Lung microvascular endothelial cell (primary cell): Measurements from ENCODE around the gene SCCPDH. TPM values are rescaled to one million over a fixed set of nuclear protein-coding genes. Genes with fewer than 3 reads are reported as not detected.
A peak's percentile ranks its signal among the peaks of the same experiment; 100 is the strongest.

Experiments used
- DNase-seq, 2 donors: peaks; one replicate each; pipeline versions ENCODE4 v3.0.0 to v3.0.0-alpha.2; 2010; ENCODE audit warnings: low read depth in 2 of 2
- total RNA-seq: library from RNA; depleted of rRNA; stranded (reverse); fragments of >200 nt; gene quantifications from 2 replicates; pipeline ENCODE4 v1.2.1, GENCODE V29; 2014

SCCPDH gene
- total RNA-seq, 1 donor from 2014 or later: 39.9 TPM

DNA sequence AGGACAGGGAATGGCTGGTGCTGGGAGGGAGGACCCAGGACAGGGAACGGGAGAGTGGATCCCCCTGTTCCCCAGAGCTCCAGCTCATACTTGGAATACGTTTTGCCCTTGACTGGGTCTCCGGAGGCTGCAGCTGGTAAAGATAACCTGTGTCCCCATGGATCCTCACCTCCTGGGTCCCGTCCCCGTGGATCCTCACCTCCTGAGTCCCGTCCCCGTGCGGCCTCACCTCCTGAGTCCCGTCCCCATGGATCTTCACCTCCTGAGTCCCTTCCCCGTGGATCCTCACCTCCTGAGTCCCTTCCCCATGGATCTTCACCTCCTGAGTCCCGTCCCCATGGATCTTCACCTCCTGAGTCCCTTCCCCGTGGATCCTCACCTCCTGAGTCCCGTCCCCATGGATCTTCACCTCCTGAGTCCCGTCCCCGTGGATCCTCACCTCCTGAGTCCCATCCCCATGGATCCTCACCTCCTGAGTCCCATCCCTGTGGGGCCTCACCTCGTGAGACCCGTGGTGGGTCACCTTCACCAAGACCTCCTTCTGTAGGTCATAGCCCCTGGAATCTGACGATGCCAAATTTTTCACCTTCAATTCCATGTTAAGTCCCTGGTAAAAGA is 61.4 kb downstream of the SCCPDH start:
- peak in 1 of 2 donors; percentile 48 for DNase-seq

DNA sequence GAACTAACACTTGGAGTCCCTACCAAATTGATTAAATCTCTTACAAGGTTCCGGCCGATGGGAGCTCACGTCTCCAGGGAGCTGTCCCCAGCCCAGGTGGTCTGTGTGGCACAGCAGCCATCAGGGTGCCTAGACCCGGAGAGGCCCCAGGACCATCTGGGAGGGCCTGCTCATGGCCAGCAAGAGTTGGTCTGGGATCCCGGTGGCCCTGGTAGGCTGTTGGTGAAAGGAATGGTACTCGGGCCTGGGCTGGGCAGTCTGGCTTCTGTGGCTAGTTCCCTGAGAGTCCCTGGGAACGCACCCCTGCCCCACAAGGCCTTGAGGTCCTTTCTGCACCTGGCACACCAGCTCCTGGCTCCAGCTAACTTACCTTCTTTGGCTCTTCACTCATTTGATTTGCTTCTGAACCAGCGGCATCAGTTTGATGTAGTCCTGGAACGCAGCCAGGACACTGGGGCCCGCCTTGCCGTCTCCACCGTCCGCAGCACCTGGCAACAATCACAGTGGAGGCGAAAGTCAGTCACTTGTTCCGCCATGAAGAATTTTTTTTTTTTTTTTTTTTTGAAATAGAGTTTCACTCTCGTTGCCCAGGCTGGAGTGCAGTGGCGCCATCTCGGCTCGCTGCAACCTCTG is 62.5 kb downstream of the SCCPDH start:
- no peak for DNase-seq

DNA sequence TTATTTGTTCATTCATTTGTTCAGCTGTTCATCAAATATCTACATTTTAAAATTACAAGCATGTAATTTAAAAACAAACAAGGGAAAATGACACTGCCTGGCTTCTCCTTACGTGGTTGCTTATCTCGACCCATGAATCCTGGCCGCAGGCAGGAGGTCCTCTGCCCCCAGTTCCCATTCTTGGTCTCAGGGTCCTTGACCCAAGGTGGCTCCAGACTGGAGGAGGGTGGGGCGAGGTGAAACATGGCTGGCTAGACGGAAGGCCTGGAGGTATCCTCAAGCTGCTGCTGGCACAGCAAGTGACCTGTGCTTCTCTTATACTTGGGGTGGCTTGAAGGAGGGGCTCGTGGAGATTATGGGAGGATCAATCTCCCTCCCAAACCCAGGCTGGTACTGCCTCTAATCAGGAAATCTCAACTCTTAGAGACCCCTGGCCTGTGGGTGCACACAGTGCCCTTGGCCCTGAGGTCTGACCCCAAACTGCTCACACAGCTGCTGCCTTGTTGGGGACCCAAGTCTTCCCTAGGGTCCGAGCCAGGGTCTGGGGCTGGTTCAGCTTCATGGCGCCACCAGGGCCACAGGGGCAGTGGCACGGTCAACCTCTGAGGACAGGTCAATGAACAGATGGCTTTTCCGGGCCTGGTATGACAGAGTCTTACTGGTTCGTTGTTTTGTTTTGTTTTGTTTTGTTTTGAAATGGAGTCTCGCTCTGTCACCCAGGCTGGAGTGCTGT is 63.7 kb downstream of the SCCPDH start:
- no peak for DNase-seq

DNA sequence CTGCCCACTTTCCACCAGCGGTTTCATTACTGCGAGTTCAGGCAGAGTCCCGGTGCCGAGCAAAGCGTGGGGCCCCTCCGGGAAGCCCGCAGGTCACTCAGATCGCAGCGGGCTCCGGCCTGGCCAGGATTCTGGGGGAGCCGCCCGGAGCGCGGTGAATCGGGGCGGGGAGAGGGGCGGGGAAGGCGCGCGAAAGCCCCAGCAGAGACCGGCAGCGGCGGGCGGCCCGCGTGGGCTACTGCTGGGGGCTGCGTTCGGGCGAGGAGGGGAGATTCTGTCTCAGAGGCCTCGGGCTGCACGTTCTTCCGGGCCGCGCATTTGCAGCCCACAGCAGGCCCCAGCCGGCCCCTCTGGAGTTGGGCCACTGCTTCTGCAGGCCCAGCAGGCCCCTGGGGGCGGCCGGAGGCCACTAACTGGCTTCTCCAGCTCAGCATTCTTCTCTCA is 64.7 kb downstream of the SCCPDH start:
- peak in 1 of 2 donors; percentile 20 for DNase-seq

DNA sequence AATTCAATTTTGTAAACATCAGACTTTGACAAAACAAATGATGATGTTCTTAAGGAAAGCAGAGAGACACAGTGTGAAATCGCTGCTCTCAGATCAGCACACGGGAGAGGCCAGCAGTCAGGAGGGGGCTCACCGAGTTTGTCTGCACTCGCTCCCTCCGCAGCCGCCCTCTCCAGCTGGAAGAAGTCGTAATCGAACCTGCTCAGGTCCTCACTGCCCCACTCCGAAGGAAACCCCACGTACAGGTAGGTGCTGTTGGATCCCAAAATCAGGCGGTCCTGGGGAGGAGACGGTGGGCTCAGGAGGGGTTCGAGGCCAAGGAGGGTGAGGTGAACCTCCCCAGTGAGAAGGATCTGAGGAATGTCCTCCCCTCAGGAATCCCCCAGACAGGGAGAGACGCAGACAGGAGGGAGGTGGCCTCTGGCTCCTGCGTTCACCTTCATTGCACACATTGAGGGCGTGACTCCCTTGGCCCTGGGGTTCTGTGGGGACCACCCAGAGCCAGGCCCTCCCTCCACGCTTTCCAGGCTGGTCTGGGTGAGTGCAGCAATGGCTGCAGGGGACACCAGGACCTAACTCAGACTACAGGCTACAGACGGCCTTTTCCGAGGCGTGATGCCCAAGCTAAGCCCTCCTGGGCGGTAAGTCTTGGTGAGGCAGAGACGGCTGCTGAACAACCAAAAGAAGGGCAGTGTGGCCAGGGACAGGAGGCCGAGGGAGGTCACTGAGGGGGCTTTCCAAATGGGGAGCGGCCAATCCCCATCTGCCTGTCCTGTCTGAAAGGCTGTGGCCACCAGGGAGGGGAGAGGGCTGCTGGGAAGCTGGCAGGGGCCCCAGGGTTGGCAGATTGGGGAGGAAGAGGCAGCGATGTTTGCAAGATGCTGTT is 65.5 kb downstream of the SCCPDH start:
- no peak for DNase-seq

DNA sequence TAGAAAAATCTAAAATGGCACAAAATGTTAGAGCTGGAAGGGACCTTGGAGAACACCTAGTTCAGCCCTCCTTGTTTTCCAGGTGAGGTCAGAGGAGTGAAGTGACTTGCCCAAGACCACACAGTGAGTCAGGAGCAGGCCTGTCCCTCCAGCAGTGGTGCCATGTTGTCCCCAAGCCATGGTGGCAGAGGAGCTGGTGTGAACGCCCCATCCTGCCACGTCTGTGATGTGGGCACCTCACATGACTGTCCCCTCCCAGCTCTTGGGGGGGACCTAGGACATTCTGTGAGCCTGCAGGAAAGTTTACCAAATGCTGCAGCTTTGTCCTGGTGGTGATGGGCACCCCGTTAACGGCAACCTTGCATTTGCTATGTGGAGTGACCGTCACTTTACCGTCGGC is 66.2 kb downstream of the SCCPDH start:
- DNase-seq: no peak

DNA sequence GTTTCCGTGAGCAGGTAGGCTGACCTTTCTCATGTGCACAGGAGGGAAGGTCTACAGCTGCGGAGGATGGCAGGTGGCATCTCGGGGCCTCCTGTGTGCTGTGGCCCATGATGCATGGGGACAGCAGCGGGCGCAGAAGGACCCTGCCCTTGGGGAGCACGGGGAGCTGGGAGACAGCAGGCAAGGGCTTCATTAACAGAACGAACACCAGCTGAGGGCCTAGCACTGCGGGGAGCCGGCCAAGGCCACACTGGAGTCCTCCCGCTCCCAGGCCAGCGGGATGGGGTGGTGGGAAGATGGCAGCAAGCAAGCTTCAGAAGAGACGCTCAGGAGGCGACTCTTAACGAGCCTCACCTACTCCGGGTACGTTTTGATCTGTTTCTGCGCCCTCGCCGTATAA is 66.6 kb downstream of the SCCPDH start:
- DNase-seq: no peak

DNA sequence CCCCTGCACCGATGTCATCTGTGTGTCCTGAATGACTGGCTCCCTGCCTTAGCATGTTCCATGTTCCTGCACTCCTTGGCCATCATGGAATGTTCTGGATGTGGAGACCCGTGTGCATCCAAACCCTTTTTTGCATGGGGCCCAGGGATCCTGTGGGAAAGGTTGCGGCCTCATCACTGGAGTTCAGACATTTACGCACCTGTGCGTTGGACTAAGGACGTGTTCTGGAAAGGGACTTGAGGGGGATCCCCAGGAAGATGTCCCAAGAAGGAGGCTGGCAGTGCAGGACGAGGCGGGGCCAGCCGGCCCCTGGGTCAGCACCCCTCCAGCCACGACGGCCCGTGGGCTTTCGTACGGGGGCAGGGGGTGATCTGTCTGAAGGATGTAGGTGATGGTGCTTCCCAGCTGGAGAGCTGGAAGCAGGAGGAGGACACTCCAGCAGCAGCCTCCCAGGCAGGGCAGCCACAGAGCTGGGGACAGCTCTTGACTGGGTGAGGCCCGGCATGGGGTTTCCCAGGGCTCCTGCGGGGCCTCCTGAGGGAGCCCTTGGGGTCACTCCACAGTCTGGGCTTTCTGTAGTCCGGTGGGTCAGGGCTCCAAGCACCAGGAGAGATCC is 67.2 kb downstream of the SCCPDH start:
- DNase-seq: no peak

DNA sequence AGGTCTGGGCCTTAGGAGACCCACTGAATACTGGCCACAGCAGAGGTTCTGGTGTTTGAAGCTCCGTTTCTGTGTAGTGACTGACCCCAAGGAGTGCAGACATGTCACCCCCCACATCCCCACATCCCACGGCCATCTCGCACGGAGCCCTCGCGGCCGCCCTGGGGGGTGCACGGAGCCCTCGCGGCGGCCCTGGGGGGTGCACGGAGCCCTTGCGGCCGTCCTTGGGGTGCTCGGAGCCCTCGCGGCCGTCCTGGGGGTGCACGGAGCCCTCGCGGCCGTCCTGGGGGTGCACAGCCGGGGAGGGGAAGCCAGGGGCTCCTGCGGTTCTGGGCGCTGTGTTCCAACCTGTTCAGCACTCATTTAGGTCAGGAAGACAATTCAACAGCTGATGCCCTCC is 68.4 kb downstream of the SCCPDH start:
- no peak for DNase-seq

DNA sequence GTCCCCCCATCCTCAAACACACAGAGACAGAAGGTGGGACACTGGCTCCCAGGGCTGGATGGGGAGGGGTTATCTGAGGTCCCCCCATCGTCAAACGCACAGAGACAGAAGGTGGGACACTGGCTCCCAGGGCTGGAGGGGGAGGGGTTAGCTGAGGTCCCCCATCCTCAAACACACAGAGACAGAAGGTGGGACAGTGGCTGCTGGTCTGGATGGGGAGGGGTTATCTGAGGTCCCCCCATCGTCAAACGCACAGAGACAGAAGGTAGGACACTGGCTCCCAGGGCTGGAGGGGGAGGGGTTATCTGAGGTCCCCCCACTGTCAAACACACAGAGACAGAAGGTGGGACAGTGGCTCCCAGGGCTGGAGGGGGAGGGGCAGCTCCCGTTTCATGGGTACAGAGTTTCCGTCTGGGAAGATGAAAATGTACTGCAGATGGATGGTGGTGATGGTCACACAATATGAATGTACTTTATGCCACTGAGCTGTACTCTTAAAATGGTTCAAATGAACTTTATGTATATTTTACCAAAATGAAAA is 69.2 kb downstream of the SCCPDH start:
- no peak for DNase-seq

DNA sequence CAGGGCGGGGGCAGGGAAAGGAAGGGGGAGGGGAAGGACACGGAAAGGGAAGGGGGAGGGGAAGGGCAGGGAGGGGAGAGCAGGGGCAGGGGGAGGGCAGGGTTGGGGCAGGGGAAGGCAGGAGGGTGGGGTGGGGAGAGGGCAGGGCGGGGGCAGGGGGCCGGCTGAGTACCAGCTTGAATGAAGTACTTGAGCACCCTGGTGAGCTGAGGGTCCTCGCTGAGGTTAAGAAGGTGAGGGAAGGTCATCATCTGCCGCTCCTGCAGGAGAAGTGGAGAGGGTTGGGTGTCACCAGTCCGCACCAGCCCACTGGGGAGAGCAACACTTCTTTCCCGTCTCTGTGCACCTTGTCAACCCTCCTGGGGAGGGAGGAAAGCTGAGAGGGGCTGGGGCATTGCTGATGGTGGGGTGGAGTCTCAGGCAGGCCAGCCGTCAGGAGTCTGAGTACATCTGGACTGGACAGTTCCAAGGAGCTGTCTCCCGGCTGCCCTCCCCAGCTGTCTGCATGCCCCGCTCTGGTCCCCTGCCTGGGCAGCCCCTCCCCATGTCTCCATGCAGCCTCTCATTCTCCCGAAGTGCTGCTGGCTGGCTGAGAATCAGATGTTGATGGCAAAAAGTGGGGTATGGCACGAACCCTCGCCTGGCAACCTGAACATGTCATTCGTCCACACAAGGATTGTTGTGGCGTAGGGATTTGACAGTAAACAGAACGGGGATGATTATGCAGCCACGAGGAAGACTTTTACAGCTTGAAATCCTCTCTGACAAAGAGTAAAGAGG is 70.0 kb downstream of the SCCPDH start:
- DNase-seq: no peak

DNA sequence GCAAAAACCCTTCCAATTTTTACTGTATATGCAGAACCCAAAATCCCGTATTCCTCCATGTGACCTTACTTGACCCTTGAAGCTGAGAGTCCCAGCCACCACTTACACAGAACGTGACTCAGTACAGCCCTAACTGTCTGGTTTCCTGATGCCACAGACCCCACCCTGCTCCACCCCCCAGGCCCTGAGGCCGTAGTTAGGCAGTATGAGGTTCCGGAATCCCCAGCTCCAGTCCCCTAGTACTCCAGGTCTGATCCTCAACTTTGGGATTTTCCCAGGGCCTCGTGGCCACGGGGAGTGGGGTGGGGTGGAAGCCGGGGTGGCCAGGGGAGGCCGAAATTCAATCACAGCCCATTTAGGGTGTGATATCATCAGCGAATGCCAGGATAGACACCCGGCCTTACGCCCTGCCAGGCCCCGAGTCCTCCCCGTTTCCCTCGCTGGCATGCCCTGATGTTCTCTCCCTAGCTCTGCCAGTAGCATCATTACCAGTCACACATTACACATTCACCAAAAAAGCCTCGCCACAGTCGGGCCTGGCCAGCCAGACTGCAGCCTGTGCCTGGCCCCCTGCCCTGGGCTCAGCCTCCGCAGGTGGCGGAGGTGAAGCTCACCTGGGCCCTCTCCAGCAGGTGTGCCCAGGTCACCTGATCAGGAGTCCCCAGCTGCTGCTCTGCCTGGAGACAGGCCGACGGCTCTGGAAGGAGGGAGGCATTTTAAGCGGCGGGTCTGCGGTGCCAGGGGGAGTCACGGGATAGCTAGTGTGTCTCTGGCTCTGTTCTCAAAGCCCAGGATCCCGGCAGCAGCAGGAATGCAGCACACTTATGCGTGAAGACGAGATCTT is 70.8 kb downstream of the SCCPDH start:
- no peak for DNase-seq

DNA sequence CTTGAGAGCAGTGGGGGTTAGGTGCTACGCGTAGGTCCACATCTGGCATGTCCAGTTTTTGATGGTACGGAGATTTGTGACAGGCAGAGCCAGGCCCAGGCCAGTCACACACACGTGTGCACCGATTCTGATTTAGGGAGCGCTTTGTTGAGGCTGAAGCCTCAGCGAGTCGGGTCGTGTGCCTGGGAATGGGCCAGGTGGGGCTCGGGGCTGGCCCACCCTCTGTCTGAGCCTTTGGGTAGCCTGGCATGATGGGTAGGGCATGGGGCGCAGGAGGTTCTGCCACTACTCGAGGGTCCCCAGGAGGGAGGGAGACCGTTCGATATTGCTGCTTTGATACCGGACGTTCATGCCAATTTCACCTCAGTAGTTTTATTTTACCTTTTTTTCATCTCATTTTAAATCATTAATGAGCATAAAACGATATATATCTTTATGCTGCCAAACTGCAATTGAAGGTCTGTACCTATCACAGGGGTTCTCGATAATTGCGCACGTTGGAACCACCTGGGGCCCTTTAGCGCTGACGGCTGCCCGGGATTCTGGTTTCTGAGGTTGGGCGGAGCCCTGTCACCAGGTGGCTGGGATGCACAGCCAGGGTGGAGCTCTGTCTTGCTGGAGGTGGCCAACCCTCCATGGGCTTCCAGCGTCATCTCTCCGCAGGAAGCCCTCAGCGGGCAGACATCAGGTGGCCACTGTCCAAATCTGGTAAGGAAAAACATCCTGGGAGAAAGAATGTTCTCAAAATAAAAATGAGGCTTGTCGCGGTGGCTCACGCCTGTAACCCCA is 71.9 kb downstream of the SCCPDH start:
- no peak for DNase-seq

DNA sequence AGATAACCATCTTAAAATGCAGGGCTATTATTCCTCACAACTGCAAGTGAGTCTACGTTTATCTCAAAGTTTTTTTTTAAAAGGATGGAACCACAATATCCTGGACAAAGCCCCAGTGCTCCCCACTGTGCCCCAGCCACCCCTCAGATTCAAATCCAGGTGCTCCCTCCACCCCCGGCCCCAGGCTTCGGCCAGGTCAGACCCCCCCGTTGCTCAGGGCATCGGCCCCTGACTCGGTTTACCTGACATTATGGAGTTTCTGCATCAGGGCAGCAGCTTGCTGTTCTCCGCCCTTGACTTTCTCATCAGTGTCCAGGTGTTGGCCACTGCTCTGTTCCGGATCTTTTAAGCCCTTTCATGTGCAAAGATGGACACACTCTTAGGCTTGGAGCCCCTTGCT is 72.9 kb downstream of the SCCPDH start:
- DNase-seq: no peak

DNA sequence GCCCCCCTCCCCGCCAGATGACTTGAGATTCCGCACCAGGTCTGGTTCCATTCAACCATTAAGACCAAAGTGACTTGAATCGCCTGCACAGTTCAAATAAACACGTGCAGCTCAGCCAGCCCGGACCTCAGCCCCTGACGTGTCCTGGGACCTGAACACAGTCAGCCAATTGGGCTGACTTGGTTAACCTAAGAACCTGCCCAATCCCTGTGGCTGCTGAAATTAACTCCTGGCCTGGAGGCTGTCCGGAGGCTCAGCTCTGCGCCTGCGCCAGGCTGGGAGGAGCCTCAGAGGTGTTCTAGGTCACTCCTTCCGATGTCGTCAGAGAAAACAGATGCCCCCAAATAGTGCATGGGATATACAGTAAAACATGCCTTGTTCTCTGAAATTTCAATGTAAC is 73.4 kb downstream of the SCCPDH start:
- no peak for DNase-seq

DNA sequence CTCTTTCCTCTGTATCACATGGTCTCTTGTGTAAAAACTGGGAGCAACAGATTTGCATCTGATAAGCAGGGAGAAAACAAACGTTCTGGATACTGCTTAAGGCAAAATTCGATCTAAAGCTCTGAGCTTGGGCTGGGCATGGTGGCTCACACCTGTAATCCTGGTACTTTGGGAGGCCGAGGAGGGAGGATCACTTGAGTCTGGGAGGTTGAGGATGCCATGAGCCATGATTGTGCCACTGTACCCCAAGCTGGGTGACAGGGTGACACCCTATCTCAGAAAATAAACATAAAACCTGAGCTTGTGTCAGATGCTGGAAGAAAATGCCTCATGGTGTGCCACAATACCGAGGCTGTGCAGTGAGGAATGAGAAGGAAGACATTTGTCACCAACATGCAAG is 73.9 kb downstream of the SCCPDH start:
- no peak for DNase-seq

DNA sequence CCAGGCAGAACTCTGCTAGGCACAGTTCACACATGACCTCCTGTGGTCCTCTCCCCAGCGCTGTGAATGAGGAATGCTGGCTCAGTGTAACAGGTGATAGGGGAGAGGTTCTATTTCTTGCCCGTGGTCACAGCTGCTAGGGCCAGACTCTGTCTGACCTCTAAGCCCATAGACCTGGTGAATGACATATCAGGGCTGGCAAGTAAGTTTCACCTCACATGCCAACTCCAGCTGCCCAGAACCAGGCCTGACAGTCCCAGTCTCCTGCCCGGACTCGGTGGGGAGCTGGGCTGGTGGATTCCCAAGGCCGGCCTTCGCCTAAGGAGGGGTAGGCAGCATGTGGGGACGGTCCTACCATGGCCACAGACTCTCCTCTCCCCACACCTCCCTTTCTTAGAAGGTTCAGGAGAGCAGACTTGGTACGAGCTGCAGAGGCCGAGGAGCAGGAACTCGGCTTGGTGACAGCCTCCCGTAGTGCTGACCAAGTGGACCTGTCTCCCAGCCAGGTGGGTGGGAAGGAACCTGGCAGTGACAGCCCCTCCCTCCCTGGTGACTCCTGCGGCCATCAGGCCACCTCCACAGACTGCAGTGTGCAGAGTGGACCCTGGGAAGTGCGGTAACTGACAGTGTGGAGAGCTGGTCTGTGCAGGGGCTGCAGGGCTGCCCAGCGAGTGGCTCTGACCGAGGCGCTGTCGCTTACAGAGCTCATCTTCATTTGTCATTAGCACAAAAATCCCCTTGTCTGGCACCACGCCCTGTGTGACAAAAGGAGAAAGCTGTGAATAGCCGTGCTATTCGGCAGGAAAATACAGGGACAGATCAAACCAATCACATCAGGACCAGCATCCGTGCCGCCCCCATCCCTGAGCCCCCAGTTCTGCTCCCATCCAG is 74.6 kb downstream of the SCCPDH start:
- no peak for DNase-seq

DNA sequence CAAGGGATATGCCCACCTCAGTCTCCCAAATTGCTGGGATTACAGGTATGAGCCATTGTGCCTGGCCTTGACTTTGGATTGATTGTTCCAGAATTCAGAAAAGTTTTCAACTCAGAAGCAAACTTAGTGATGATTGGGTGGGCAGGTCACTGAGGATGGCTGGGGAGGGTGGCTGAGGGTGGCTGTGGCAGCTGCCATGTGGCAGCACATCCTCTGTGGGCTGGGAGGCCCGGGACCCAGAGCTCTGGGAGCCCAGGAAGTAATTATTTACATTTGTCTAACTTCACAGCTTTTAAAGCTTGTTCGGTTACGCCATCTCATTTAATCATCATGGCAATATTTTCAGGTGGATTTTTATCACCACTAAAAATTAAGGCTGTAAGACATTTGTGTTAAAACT is 76.1 kb downstream of the SCCPDH start:
- no peak for DNase-seq
